Measurements from ENCODE around the gene ADAM11. TPM values are rescaled to one million over a fixed set of nuclear protein-coding genes. Genes with fewer than 3 reads are reported as not detected.

Gene ADAM11
- total and polyA plus RNA-seq, 2 of the 8 experiments (the other 6 are each of a cell fraction or from before 2014, with no cell fraction given) = 2.3 to 2.9 TPM

- DNase-seq (ENCODE audit: low read depth in 1 of 2, low spot score in 2 of 2) (no peak), FAIRE-seq (no peak)
- H3K79me1 ChIP-seq (ENCODE audit: low read depth, low read length) = no peaks in the 10 kb centered on the region
- H3K27me3 ChIP-seq (replicated peaks in 1 of 4; ENCODE audit: control insufficient read depth in 3 of 4, extremely low read depth in 1 of 4, insufficient read depth in 3 of 4, low read length in 3 of 4) = no peaks in the 10 kb centered on the region; a peak in 1 of 7 replicates
- no peak overlapping the region for H2BK5ac ChIP-seq (ENCODE audit: low read depth, low read length)
- no peak overlapping the region for H4K8ac ChIP-seq (ENCODE audit: extremely low read depth, insufficient read depth, low read length)
- ChIA-PET CTCF (ENCODE audit: partially characterized antibody) (interaction anchor here (0.9 to 26.7 kb wide), 6 partner anchors 8 to 235 kb away, joined by 3 to 577 read pairs (median 4); partner anchors contain the start of gene HIGD1B), POLR2A (ENCODE audit: partially characterized antibody) (interaction anchor here (0.8 to 3.0 kb wide), 4 partner anchors 10 to 41 kb away, joined by 3 to 17 read pairs (median 4); no protein-coding TSS in a partner anchor)
- H3K23ac ChIP-seq (ENCODE audit: insufficient read length) = no peak overlapping the region
- H3K4me2 ChIP-seq (ENCODE audit: insufficient read depth in 1 of 2, low read depth in 2 of 2, low read length in 2 of 2) = no peak overlapping the region
- H2BK120ac ChIP-seq (replicated peaks; ENCODE audit: low read depth, low read length) = no peak overlapping the region
- H3K9ac ChIP-seq (replicated peaks in 1 of 4; ENCODE audit: extremely low read depth in 1 of 4, low read depth in 3 of 4, low read length in 3 of 4) = no peak overlapping the region
- peak overlapping the region; percentile 82; the same call in 1 of the 2 replicates for H2AK5ac ChIP-seq (ENCODE audit: low read depth, low read length)
- H2BK15ac ChIP-seq (ENCODE audit: low read length) = 0 out of 2 replicates have a peak overlapping the region, but pooled peaks have one; percentile 8
- H4K91ac ChIP-seq (replicated peaks; ENCODE audit: insufficient read length, low read length) = no peak overlapping the region
- no peak overlapping the region for H3K18ac ChIP-seq (ENCODE audit: extremely low read depth, low read length)
- no peak overlapping the region for H2BK20ac ChIP-seq (ENCODE audit: low read length)
- no peak overlapping the region for H2BK12ac ChIP-seq (ENCODE audit: low read depth, low read length)
- H4K20me1 ChIP-seq (replicated peaks in 1 of 2; ENCODE audit: control insufficient read depth in 1 of 2, insufficient read depth in 2 of 2, low read length in 2 of 2) = no peaks in the 10 kb centered on the region
- no peaks in the 10 kb centered on the region for H3K36me3 ChIP-seq (ENCODE audit: control insufficient read depth in 2 of 4, insufficient read depth in 4 of 4, low read length in 3 of 4)
- 98% methylated on average over 7 of the region's 7 CpGs; no CpG with 5 or more reads in 1 of the 2 experiments for WGBS, 2 experiments (ENCODE audit: extremely low coverage in 1 of 2, insufficient coverage in 1 of 2, insufficient read length in 1 of 2, insufficient replicate concordance in 2 of 2, low coverage in 1 of 2, low lambda C conversion rate in 2 of 2, missing lambda C conversion rate in 1 of 2)
- H4K5ac ChIP-seq (ENCODE audit: insufficient read length, low read depth, low read length) = no peak overlapping the region
- TF ChIP-seq KDM1A (IDR thresholded peaks at IDR 0.05; ENCODE audit: borderline replicate concordance, low read length) (no peak), CTBP2 (IDR thresholded peaks at IDR 0.05; ENCODE audit: borderline replicate concordance, insufficient read depth, insufficient read length, low read length) (no peak), TBP (IDR thresholded peaks at IDR 0.05; ENCODE audit: low read depth, low read length) (no peak), CREB1 (IDR thresholded peaks at IDR 0.05) (no peak), NANOG (IDR thresholded peaks at IDR 0.05; ENCODE audit: insufficient read depth, low read depth, low read length, poor library complexity, severe bottlenecking) (no peak), CBX8 (IDR thresholded peaks at IDR 0.05; ENCODE audit: borderline replicate concordance, low read depth, low read length) (no peak), SAP30 (IDR thresholded peaks at IDR 0.05; ENCODE audit: insufficient read depth, insufficient replicate concordance, low read length) (no peak), CHD1 (IDR thresholded peaks at IDR 0.05; ENCODE audit: low read depth, low read length) (no peak), TCF12 (IDR thresholded peaks at IDR 0.05; ENCODE audit: low read depth, low read length) (no peak), BRCA1 (IDR thresholded peaks at IDR 0.05; ENCODE audit: low read depth, low read length) (no peak), CEBPB (IDR thresholded peaks at IDR 0.05; ENCODE audit: low read depth, low read length) (no peak), FOSL1 (IDR thresholded peaks at IDR 0.05; ENCODE audit: insufficient read depth, low read depth, low read length) (no peak), SP1 (IDR thresholded peaks at IDR 0.05; ENCODE audit: low read depth, low read length) (no peak), POLR2A (IDR thresholded peaks at IDR 0.05; ENCODE audit: control extremely low read depth in 1 of 2, low read depth in 2 of 2, low read length in 2 of 2) (no peak)
- H3K56ac ChIP-seq (replicated peaks; ENCODE audit: insufficient read length, low read depth, low read length) = no peak overlapping the region
- H3K27ac ChIP-seq (ENCODE audit: low read depth, low read length) = no peak overlapping the region
- no peak overlapping the region for H3K4me3 ChIP-seq (ENCODE audit: extremely low read depth in 1 of 4, insufficient read depth in 2 of 4, low read depth in 3 of 4, low read length in 4 of 4)
- H3K79me2 ChIP-seq (ENCODE audit: control insufficient read depth in 1 of 2, insufficient read depth in 2 of 2, low read length in 2 of 2) = no peaks in the 10 kb centered on the region
- no peaks in the 10 kb centered on the region for H3K9me3 ChIP-seq (ENCODE audit: insufficient read depth in 2 of 2, low read depth in 1 of 2, low read length in 1 of 2)
- H2AFZ ChIP-seq (ENCODE audit: low read length) = no peak overlapping the region
- peaks cover 0 to 17% (median 15%) of the 10 kb centered on the region in 4 experiments; a peak in 6 of 7 replicates for H3K4me1 ChIP-seq (replicated peaks in 1 of 4; ENCODE audit: control insufficient read depth in 3 of 4, insufficient read depth in 4 of 4, low read length in 3 of 4)
- H3K4ac ChIP-seq (replicated peaks; ENCODE audit: insufficient read length, low read depth, low read length) = no peak overlapping the region
- no peak overlapping the region for H3K14ac ChIP-seq (ENCODE audit: insufficient read length)
- no peaks in the 10 kb centered on the region for H3K23me2 ChIP-seq (ENCODE audit: low read depth, low read length)
Measured at GRCh38 chr17:44785921-44786320, 27.1 kb downstream of the ADAM11 start.

Measured in H1 (cell line).